ENCODE results near the gene AFF3.

AFF3 gene

GRCh38 chr2:100016756-100017155, 125.6 kb downstream of the AFF3 start:
- no peak for ATAC-seq
- no peak for TF ChIP-seq ARNTL (CRISPR knock-in tag; IDR thresholded peaks at IDR 0.05; ENCODE audit: borderline replicate concordance, low read depth)
- TF ChIP-seq GLIS3 (CRISPR knock-in tag; IDR thresholded peaks at IDR 0.05) = no peak
- no peak for TF ChIP-seq PPARA (CRISPR knock-in tag; IDR thresholded peaks at IDR 0.05; ENCODE audit: borderline replicate concordance)
- TF ChIP-seq SNAI2 (CRISPR knock-in tag; IDR thresholded peaks at IDR 0.05) = no peak
- no peak for TF ChIP-seq RARB (CRISPR knock-in tag; IDR thresholded peaks at IDR 0.05)
- no peak for TF ChIP-seq ZNF70 (CRISPR knock-in tag; IDR thresholded peaks at IDR 0.05)
- TF ChIP-seq ESRRG (CRISPR knock-in tag; IDR thresholded peaks at IDR 0.05) = no peak
- TF ChIP-seq, protein P1, sequence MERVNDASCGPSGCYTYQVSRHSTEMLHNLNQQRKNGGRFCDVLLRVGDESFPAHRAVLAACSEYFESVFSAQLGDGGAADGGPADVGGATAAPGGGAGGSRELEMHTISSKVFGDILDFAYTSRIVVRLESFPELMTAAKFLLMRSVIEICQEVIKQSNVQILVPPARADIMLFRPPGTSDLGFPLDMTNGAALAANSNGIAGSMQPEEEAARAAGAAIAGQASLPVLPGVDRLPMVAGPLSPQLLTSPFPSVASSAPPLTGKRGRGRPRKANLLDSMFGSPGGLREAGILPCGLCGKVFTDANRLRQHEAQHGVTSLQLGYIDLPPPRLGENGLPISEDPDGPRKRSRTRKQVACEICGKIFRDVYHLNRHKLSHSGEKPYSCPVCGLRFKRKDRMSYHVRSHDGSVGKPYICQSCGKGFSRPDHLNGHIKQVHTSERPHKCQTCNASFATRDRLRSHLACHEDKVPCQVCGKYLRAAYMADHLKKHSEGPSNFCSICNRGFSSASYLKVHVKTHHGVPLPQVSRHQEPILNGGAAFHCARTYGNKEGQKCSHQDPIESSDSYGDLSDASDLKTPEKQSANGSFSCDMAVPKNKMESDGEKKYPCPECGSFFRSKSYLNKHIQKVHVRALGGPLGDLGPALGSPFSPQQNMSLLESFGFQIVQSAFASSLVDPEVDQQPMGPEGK (CRISPR knock-in tag; IDR thresholded peaks at IDR 0.05; ENCODE audit: borderline replicate concordance) = no peak
- TF ChIP-seq ISL1 (CRISPR knock-in tag; IDR thresholded peaks at IDR 0.05) = no peak
- TF ChIP-seq ZFP30 (CRISPR knock-in tag; IDR thresholded peaks at IDR 0.05) = no peak
- no peak for TF ChIP-seq ZNF8 (CRISPR knock-in tag; IDR thresholded peaks at IDR 0.05)
- TF ChIP-seq ZNF565 (CRISPR knock-in tag; conservative IDR thresholded peaks at IDR 0.05; ENCODE audit: low read depth) = no peak
- TF ChIP-seq TOX (CRISPR knock-in tag; IDR thresholded peaks at IDR 0.05; ENCODE audit: borderline replicate concordance) = no peak
- TF ChIP-seq, protein P2, sequence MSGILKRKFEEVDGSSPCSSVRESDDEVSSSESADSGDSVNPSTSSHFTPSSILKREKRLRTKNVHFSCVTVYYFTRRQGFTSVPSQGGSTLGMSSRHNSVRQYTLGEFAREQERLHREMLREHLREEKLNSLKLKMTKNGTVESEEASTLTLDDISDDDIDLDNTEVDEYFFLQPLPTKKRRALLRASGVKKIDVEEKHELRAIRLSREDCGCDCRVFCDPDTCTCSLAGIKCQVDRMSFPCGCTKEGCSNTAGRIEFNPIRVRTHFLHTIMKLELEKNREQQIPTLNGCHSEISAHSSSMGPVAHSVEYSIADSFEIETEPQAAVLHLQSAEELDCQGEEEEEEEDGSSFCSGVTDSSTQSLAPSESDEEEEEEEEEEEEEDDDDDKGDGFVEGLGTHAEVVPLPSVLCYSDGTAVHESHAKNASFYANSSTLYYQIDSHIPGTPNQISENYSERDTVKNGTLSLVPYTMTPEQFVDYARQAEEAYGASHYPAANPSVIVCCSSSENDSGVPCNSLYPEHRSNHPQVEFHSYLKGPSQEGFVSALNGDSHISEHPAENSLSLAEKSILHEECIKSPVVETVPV (CRISPR knock-in tag; IDR thresholded peaks at IDR 0.05) = no peak
- no peak for TF ChIP-seq ZC3H10 (CRISPR knock-in tag; IDR thresholded peaks at IDR 0.05)
- TF ChIP-seq, protein P3, sequence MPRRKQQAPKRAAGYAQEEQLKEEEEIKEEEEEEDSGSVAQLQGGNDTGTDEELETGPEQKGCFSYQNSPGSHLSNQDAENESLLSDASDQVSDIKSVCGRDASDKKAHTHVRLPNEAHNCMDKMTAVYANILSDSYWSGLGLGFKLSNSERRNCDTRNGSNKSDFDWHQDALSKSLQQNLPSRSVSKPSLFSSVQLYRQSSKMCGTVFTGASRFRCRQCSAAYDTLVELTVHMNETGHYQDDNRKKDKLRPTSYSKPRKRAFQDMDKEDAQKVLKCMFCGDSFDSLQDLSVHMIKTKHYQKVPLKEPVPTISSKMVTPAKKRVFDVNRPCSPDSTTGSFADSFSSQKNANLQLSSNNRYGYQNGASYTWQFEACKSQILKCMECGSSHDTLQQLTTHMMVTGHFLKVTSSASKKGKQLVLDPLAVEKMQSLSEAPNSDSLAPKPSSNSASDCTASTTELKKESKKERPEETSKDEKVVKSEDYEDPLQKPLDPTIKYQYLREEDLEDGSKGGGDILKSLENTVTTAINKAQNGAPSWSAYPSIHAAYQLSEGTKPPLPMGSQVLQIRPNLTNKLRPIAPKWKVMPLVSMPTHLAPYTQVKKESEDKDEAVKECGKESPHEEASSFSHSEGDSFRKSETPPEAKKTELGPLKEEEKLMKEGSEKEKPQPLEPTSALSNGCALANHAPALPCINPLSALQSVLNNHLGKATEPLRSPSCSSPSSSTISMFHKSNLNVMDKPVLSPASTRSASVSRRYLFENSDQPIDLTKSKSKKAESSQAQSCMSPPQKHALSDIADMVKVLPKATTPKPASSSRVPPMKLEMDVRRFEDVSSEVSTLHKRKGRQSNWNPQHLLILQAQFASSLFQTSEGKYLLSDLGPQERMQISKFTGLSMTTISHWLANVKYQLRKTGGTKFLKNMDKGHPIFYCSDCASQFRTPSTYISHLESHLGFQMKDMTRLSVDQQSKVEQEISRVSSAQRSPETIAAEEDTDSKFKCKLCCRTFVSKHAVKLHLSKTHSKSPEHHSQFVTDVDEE (CRISPR knock-in tag; IDR thresholded peaks at IDR 0.05) = no peak
- no peak for TF ChIP-seq POU6F1 (CRISPR knock-in tag; IDR thresholded peaks at IDR 0.05; ENCODE audit: borderline replicate concordance, low read depth)
- no peak for TF ChIP-seq TCF4 (CRISPR knock-in tag; IDR thresholded peaks at IDR 0.05; ENCODE audit: borderline replicate concordance)
- TF ChIP-seq OSR1 (CRISPR knock-in tag; IDR thresholded peaks at IDR 0.05) = no peak

DNA sequence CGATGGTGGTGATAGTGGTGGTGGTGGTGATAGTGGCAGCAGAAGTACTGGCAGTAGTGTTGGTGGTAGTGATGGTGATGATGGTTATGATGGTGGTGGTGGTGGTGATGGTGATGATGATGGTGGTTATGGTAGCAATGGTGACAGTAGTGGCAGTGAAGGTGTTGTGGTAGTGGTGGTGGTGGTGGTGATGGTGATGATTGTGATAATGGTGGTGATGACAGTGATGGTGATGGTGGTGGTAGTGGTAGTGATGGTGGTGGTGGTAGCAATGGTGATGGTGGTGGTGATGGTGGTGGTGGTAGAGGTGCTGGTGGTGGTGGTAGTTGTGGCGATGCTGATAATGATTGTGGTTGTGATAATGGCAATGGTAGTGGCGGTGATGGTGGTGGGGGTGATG, 126.5 kb downstream of the AFF3 start:
- no peak for ATAC-seq

DNA sequence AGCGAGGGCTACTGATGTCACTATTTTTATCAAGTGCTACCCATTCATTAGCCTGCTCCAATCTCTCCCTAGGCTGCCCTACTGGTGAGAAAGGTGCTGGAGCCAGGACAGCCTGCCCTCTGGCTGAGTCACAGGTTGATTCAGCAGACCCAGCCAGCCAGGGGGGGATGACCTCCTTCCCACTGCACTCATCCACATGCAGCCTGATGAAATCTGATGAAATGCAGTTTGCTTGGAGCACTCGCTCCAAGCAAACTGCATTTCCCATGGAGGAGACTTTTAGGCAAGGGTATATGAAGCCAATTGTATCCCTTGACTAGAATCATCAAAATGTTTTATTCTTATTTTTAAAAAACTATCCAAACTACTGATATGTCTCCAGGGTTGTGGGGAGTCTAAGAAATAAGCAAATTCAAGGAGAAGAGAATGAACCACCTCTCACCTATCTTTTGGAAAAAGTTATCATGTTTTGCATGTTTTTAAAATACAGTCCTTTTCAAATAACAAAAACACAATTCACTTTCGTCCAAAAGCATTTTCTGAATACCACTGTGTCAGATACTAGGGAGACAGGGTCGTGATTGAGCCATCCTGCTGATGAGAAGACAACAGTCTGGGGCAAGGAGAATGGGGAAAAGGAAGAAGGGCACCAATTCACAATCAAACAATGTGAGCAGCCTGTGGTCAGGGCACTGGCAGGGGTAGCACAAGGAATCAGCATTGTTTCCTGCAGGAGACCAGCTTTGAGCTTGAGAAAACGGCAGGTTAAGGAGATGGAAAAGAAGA, 128.3 kb downstream of the AFF3 start:
- TF ChIP-seq, protein P4, sequence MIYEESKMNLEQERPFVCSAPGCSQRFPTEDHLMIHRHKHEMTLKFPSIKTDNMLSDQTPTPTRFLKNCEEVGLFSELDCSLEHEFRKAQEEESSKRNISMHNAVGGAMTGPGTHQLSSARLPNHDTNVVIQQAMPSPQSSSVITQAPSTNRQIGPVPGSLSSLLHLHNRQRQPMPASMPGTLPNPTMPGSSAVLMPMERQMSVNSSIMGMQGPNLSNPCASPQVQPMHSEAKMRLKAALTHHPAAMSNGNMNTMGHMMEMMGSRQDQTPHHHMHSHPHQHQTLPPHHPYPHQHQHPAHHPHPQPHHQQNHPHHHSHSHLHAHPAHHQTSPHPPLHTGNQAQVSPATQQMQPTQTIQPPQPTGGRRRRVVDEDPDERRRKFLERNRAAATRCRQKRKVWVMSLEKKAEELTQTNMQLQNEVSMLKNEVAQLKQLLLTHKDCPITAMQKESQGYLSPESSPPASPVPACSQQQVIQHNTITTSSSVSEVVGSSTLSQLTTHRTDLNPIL (CRISPR knock-in tag; IDR thresholded peaks at IDR 0.05; ENCODE audit: low read depth) = no peak
- TF ChIP-seq BACH2 (CRISPR knock-in tag; IDR thresholded peaks at IDR 0.05; ENCODE audit: borderline replicate concordance) (no peak), ZNF8 (CRISPR knock-in tag; IDR thresholded peaks at IDR 0.05) (no peak), TOX (CRISPR knock-in tag; IDR thresholded peaks at IDR 0.05; ENCODE audit: borderline replicate concordance) (no peak), RARB (CRISPR knock-in tag; IDR thresholded peaks at IDR 0.05) (no peak), ISL1 (CRISPR knock-in tag; IDR thresholded peaks at IDR 0.05) (0 out of 2 replicates have a peak, but pooled peaks have one; percentile 27), ESRRG (CRISPR knock-in tag; IDR thresholded peaks at IDR 0.05) (no peak), GLIS3 (CRISPR knock-in tag; IDR thresholded peaks at IDR 0.05) (no peak), ZC3H10 (CRISPR knock-in tag; IDR thresholded peaks at IDR 0.05) (no peak)
- peak; percentile 87 for ATAC-seq

More for the DNA sequence above, 126.5 kb downstream of the AFF3 start:
- TF ChIP-seq SNAI2 (CRISPR knock-in tag; IDR thresholded peaks at IDR 0.05) = no peak
- TF ChIP-seq, protein P2 (CRISPR knock-in tag; IDR thresholded peaks at IDR 0.05) = no peak

Data from SK-N-SH treated with all-trans-retinoic acid at 6 μM for 48 hours (cell line).